Activated CD8-positive, alpha-beta memory T cell treated with anti-CD3 and anti-CD28 coated beads, Interleukin-2, amount 50 U/mL, for 4 hours (primary cell): ENCODE results near the gene ADAM12.
"Not testable (repeated sequence)": the region's sequence is repeated elsewhere in the genome, so short reads cannot be mapped to it uniquely, and the experiment has no call there.

Source experiments
- DNase-seq: peaks from one replicate; pipeline ENCODE4 v3.0.0-alpha.2; 2020

Gene ADAM12

GRCh38 chr10:126205486-126206205 lies 182.6 kb downstream of the ADAM12 start:
- no peak for DNase-seq

- no peak for DNase-seq
Measured at GRCh38 chr10:126204320-126204719, 184.0 kb downstream of the ADAM12 start.

- no peak for DNase-seq
Measured at GRCh38 chr10:126203746-126204145, 184.5 kb downstream of the ADAM12 start.

- DNase-seq = no peak
Measured at GRCh38 chr10:126201603-126202002, 186.7 kb downstream of the ADAM12 start.

GRCh38 chr10:126199221-126199998 lies 188.9 kb downstream of the ADAM12 start:
- DNase-seq = no peak

DNA sequence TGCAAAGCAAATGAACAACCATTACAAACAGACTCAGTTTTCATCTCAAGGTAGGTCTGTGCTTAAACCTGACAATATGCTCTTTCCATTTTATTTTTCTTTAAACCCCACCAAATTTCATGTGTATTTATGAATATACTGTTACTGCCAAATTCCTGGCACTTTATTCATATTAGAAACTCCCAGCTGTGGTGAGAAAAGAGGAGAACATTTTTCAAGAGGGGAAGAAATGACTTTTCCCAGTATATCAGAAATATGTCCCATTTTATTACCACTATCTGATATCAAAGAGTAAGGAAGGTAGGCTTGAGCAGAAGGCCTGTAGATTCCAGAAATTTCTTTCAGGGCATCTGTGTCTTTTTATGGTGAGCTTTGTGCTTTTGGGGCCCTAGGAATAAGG lies 189.6 kb downstream of the ADAM12 start:
- no peak for DNase-seq

DNA sequence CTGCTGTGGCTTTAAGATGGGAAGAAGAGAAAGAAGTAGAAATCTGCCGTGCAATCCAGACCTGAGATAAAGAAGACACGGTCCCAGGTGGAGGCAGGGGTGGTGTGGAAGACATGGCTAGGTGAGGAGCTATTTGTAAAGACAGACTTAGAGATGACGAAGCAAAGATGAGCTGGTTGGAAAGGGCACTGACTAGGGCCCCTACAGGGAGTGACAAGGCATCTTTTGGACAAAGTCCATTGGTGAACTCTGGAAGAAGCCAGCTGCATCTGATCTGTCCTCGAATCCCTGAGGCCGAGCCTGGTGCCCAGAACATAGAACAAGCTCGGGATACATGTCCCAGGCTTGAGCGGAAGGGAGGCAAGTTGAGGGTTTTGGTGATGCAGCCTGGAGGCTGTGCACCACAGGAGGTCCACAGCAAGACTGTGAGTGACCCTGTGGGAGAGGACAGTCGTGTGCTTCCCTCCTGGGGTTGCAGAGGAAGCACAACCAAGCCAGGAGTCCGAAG lies 191.2 kb downstream of the ADAM12 start:
- no peak for DNase-seq

DNA sequence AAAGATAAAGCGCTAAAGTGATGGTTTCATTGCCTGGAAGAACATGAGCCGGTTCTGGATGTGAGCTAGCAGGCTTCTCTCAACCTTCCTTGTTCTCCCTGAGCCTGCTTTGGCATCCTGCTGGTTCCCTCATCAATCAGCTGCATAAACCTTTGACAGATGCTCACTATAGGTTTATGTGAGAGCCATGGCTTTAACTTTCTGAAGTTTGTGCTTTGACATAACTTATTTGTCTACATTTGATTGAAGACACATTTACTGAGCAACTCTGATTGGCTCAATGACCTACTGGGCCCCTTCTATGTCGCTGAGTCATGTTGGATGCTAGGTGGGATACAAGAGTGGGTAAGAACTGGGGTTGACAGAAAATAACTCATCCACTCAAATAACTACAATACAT lies 192.0 kb downstream of the ADAM12 start:
- no peak for DNase-seq

GRCh38 chr10:126191192-126191591 lies 197.1 kb downstream of the ADAM12 start:
- no peak for DNase-seq

GRCh38 chr10:126188679-126189200 lies 199.5 kb downstream of the ADAM12 start:
- DNase-seq = no peak

- no peak for DNase-seq
Measured at GRCh38 chr10:126187399-126187798, 200.9 kb downstream of the ADAM12 start.

DNA sequence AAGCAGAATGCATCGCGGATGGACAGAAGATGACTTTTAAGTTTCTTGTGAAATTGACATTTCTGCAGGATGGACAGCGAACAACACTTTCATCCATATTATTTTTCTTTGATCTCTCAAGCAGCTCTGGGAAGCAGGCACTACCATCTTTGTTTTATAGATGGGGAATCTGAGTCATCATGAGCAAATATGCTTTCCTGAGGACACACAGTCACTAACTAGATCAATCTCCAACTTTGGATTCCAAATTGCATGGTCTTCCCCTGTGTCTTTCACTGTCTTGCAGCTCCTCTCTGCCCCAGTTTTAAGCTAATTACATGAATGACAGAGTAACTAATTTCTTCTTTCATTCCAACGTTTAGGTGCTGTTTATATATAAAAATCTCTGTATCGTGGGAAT lies 201.5 kb downstream of the ADAM12 start:
- no peak for DNase-seq

- DNase-seq = no peak
Measured at GRCh38 chr10:126185676-126186447, 202.4 kb downstream of the ADAM12 start.

DNA sequence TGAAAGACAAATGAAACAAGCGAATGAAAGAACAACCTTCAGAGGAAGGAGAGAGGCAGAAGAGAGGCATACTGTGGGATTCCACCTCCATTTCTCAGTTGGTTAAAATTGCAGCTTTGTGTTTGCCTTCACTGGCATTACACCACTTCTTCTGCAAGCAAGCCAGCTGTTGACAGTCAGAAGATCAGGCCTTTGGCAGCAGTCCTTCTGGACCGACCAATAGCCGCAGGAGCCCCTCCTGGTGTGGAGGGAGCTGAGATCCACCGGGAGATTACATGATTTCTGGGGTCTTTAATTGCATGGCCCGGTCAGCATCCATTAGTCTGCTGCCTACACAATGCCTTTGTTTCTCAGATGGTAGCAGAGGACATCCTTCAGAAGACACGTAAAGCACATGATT lies 206.7 kb downstream of the ADAM12 start:
- DNase-seq = no peak

GRCh38 chr10:126179637-126180036 lies 208.6 kb downstream of the ADAM12 start:
- no peak for DNase-seq

DNA sequence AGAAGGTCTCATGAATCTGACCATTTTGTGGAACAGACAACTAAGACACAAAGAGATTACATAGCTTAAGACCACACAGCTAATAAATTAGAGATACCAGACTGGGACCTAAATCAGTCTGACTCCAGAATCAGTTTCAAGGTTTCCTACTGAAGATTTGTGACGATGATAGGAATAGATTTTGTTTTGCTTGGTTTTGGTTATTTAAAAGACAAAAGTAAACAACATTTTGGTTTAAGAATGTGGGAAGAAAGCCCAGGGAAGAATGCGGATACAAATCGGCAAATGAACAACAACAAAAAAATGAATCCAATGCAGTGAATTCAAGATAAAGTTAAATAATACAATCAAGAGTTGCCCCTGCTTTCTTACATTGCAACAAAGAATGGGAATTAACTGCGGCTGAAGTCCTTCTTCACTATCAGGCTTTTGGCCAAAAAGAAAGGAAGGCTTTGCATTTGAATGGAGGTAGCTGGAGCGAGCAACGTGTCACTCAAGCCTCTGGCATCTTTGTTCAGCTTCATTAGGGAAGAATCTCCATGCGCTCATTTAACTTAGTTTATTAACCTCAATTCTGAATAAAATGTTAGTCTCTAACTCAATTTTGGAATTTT lies 210.8 kb downstream of the ADAM12 start:
- DNase-seq = no peak

GRCh38 chr10:126175641-126176262 lies 212.5 kb downstream of the ADAM12 start:
- DNase-seq = no peak

DNA sequence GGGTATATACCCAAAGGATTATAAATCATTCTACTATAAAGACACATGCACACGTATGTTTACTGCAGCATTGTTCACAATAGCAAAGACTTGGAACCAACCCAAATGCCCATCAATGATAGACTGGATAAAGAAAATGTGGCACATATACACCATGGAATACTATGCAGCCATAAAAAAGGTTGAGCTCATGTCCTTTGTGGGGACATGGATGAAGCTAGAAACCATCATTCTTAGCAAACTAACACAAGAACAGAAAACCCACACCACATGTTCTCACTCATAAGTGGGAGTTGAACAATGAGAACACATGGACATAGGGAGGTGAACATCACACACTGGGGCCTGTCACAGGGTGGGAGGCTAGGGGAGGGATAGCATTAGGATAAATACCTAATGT lies 215.5 kb downstream of the ADAM12 start:
- not testable (repeated sequence) for DNase-seq

DNA sequence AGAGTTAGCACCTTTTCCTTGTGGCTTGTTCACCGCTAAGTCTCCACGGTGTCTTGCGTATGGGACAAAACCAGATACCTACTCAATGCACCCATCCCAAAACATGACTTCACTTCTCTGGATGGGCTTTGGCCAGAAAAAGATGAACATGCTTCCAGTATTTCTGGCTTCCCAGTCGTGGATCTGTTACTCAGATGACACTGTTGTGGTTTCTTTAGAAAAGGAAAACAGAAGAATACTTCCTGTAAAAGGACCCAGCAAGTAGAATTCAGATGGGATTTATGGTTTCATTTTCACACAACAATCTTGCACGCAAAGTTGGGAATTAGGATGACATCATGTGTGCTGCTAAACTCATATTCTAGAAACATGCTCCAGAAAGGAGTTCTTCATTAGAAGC lies 216.7 kb downstream of the ADAM12 start:
- DNase-seq = no peak

DNA sequence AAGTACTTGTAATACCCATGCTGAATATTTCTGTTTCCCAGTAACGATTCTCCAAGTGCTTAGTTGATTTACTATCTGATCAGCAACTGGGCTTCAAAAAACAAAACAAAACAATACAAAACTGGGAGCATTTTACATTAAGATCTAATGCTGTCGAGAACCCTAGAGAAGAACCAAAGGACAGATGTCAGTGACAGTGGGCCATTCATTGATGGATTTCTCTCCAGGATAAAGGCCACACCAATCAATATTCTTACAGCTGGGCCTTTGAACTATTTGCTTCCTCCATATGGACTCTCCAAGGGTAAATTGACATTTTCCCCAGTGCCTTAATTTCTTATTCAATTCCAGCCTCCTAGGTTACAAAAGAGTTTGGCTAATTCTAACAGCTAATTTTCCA lies 217.5 kb downstream of the ADAM12 start:
- no peak for DNase-seq

DNA sequence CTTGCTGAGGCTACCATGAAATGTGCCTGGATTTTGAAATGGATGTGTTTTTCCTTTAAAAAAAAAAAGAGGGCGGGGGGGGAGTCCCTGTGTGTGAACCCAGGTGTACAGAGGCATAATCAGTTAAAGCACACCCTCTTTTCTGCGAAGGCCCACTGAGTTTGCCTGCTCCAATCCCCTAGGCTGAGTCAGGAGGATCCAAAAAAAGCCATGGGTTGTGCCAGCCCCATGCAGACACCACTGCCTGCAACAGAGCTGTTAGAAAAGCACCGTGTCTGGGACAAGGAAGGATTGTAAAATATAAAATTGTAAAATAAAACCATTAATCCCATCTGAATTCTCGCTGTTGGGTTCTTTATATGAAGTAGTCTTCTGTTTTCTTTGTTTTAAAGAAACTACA lies 217.9 kb downstream of the ADAM12 start:
- no peak for DNase-seq

DNA sequence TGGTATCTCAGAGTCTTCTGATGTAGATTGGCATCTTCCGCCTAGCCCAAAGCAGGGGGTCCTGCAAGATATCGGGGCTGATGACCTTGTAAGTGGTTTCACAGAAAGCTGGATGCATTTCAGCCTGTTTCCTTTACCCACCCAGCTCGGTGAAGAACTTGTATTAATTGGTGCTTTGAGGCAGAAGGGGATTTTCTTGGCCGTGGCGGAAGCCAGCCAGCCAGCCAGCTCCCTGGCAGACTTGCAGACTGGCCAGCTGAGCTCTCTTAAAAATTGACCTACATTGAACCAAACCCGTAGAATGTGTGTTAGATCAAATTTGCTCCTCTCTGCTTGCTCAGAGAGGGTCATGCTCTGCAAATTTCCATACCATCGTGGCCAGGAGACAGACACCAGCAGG lies 218.4 kb downstream of the ADAM12 start:
- no peak for DNase-seq
